ENCODE measurements around the gene PANK3.
A peak's percentile ranks its signal among the peaks of the same experiment; 100 is the strongest.
"Not testable (repeated sequence)": the region's sequence is repeated elsewhere in the genome, so short reads cannot be mapped to it uniquely, and the experiment has no call there.

The PANK3 gene

DNA sequence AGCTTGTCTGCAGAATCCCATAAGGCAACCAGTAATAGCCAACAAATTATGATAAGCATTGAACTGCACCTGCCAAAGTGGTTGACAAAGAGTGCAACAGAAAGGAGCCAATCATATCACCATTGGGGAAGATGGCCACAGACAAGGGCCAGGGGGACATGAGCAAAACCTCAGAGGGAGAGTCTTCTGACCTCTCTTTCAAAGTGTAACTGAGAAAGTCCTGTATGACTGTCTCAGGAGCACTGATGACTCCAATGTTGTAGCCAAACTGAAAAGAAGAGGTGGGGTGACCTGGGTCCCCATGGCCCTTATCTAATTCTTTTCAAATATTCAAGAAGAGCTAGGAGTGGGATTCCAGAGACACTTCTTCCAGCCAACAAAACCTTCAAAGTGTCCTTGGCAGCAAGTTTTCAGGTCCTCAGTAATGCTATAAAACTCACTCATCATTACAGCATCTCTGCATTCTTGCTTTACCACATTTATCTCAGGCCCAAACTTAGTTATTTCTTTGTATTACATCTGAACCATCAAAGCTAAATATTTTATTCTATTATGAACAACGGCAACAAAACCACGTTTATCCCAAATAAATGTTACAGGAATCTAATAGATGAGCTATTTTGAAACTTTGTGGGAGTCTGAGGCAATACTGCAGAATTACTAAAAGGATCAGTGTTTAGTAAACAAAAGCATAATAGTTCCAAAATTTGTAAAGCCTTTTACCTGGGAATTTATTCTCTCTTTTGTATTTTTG is 25.6 kb downstream of the PANK3 start:
- DNase-seq, result no peak

GRCh38 chr5:168552146-168552545 is 27.0 kb downstream of the PANK3 start:
- no peak for DNase-seq

GRCh38 chr5:168550656-168551055 is 28.5 kb downstream of the PANK3 start:
- DNase-seq, result no peak

- DNase-seq, result no peak
Measured at GRCh38 chr5:168549554-168549953, 29.6 kb downstream of the PANK3 start.

DNA sequence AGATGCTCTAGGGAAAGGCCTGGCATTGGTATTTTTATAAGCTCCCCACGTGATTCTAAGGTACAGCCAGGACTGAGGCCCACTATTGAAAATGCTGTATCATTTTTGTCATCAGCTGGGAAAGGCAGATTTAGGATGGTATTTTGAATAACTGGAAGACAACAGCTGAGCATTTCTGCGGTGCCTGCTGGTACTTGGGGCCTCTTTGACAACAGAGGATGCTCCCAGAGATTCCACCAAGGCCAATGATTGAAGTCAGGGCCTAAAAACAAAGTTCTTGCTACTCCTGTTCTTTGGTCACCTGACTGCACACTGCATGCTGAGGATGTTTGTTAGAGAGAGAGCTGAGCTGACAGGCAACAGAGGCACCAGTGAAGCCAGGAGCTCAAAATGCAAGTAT is 42.0 kb downstream of the PANK3 start:
- no peak for DNase-seq

- DNase-seq, result not testable (repeated sequence)
Measured at GRCh38 chr5:168534351-168534750, 44.8 kb downstream of the PANK3 start.

DNA sequence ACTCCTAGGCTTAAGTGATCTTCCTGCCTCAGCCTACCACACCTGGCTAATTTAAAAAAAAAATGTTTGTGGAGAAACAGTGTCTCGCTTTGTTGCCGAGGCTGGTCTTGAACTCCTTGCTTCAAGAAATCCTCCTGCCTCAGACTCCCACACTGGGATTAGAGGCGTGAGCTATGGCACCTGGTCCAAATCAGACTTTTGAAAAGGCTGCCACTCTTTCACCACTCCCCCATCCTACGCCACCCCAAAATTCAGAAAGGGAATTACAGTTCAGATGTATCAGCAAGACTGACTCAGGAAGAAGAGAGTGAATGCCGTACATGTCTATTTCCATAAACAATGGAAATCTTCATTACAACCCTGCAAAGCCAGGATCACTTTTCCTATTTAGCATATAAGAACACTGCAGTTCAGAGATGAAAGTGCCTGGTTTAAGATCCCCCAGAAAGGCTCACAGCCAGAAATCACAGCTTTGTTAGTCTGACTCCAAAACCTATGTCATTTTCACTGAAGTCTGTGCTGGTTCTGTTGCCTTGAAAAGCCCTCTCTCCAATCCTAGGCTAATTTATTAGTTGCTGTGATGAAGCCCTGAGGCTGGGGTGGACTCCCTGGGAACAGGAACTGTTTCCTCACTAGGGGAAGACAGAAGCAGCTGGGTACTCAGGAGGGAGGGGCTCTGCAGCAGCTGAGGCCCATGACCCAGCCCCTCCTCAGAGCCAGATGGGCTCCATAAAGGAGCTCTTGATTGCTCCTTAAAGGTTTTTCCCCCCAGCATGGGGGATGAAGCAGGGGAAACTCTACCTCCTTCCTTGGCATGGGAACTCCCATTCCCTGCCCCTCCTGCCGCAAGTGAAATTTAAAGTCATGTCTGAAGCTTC is 46.9 kb downstream of the PANK3 start:
- DNase-seq, result no peak

DNA sequence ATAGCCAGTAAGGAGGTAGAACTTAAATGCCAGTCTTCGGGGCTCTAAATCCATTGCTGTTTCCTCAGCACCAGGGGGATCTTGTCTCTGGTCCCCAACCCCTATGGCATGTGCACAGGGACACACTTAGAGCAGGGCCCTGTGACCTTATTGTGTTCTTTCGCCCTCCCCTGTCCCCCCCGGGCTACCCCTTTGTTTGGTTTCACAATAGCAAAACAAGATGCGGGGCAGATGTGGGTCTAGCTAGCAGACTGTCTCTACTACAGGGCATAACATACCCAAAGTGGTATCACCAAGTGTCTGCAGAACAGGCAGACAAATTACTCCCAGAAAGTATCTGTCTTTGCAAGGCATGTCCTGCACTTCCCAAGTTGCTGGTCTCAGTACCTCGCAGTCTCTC is 48.0 kb downstream of the PANK3 start:
- DNase-seq, result no peak

DNA sequence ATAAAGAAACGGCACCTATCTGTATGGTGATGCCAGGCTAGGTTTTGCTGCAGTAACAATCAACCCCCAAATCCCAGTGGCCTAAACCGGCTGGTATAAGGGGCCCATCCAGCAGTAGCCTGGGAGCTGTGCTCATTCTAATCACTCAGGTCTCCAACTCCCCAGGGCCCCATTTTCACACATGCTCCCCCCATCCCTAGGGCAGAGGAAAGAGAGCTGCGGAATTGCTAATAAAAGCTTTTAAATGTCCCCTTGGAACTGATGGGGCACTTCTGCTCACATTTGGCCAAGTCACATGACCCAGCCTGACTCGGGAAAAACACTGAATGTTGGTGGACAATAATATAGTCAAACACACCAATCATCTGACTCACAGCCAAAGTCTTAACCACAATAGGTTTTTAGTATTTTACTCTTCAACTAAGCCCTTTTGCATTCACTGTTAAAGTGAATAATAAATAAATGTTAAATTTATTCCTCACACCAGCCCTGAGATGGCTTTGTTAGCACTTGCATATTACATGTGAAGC is 48.5 kb downstream of the PANK3 start:
- no peak for DNase-seq

DNA sequence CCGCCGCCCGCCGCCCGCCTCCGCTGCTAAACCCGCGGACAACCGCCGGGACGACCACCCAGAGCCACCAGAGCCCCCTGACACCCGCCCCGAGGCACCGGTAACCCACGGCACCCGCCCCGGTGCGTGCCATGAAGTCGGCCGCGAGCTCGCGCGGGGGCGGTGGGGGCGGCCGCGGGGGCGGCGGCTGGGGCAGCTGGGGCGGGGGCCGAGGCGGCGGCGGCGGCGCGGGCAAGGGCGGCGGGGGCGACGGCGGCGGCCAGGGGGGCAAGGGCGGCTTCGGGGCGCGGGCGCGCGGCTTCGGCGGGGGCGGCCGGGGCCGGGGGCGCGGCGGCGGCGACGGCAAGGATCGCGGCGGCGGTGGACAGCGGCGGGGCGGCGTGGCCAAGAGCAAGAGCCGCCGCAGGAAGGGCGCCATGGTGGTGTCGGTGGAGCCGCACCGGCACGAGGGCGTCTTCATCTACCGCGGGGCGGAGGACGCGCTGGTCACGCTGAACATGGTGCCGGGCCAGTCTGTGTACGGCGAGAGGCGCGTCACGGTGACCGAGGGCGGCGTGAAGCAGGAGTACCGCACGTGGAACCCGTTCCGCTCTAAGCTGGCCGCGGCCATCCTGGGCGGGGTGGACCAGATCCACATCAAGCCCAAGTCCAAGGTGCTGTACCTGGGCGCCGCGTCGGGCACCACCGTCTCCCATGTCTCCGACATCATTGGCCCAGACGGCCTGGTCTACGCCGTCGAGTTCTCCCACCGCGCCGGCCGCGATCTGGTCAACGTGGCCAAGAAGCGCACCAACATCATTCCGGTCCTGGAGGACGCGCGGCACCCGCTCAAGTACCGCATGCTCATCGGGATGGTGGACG is 49.6 kb downstream of the PANK3 start:
- peak; percentile 21 for DNase-seq

GRCh38 chr5:168528521-168529373 is 50.4 kb downstream of the PANK3 start, which contains the start of gene FBLL1:
FBLL1 (plus strand) TSS chr5:168529305; CDS start chr5:168529505, 200 bp downstream.
- peak; percentile 54 for DNase-seq

DNA sequence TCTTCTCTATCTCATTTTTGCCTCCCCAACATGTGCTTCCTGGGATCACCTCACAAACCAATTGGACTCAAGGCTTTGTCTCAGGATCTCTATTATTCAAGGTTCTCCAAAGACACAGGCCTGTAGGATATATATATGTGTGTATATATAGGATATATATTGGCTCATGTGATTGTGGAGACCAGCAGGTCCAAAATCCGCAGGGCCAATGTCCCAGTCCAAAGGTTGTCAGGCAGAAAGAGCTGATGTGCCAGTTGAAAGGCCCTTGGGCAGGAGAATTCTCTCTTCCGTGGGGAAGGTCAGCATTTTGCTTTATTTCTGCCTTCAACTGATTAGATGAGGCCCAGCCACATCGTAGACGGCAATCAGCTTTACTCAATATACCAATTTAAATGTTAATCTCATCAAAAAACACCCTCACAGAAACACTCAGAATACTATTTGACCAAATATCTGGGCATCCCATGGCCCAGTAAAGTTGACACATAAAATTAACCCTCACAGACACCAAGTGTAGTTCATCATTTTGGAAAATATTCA is 51.3 kb downstream of the PANK3 start:
- no peak for DNase-seq

GRCh38 chr5:168525856-168526255 is 53.3 kb downstream of the PANK3 start:
- DNase-seq, result no peak

- no peak for DNase-seq
Measured at GRCh38 chr5:168513861-168514428, 65.2 kb downstream of the PANK3 start.

DNA sequence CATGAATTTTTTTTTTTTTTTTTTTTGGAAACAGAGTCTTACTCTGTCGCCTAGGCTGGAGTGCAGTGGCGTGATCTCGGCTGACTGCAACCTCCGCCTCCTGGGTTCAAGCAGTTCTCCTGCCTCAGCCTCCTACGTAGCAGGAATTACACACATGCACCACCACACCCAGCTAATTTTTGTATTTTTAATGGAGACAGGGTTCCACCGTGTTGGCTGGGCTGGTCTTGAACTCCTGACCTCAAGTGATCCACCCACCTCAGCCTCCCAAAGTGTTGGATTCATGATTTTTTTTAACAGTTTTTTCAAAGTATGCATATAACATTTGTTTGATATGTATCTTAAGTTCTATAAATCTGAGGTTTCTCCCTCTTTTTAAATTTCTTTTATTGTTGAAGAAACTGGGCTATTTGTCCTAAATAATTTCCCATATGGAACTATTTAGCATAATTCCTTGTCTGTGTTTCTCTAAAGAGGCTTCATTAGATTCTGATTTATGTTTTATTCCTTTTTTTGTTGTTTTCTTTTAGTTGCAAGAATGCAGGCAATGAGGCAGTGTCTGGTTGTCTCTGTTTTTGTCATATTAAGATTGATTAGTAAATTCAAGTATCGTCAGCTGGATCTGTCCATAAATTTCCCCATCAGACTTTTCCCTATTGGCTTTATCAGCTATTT is 76.5 kb downstream of the PANK3 start:
- no peak for DNase-seq

All from right kidney (tissue), 1 donor.